Raji (cell line): ENCODE data around the gene SREK1.

Experiments
- POLR2A ChIP-seq: IDR thresholded peaks from 2 replicates; pipeline ENCODE4 v1.6.1; 2011; ENCODE audit warnings: low read depth, low read length, control low read depth; ENCODE audit not compliant: insufficient read depth

Gene SREK1

GRCh38 chr5:66144074-66144833 is at the start of gene SREK1:
SREK1 (plus strand) TSS chr5:66144300; CDS start chr5:66144377, 77 bp downstream.
- TF ChIP-seq POLR2A, result peak; percentile 77

GRCh38 chr5:66100851-66101250 is 43.2 kb upstream of the SREK1 start:
- no peak for TF ChIP-seq POLR2A

GRCh38 chr5:66113160-66113559 is 30.9 kb upstream of the SREK1 start:
- no peak for TF ChIP-seq POLR2A

GRCh38 chr5:66118304-66118703 is 25.8 kb upstream of the SREK1 start:
- TF ChIP-seq POLR2A, result no peak

GRCh38 chr5:66122379-66123034 is 21.6 kb upstream of the SREK1 start:
- TF ChIP-seq POLR2A, result no peak

GRCh38 chr5:66129144-66129543 is 15.0 kb upstream of the SREK1 start:
- no peak for TF ChIP-seq POLR2A

GRCh38 chr5:66130493-66130892 is 13.6 kb upstream of the SREK1 start:
- no peak for TF ChIP-seq POLR2A

GRCh38 chr5:66134407-66134861 is 9.7 kb upstream of the SREK1 start:
- TF ChIP-seq POLR2A, result no peak

- no peak for TF ChIP-seq POLR2A
These were observed 8.0 kb upstream of the SREK1 start for GRCh38 chr5:66136053-66136452.

GRCh38 chr5:66138637-66139317 is 5.3 kb upstream of the SREK1 start:
- no peak for TF ChIP-seq POLR2A

- no peak for TF ChIP-seq POLR2A
These were observed 4.8 kb upstream of the SREK1 start for GRCh38 chr5:66139318-66139712.

GRCh38 chr5:66142417-66142816 is 1.7 kb upstream of the SREK1 start:
- TF ChIP-seq POLR2A, result no peak

- TF ChIP-seq POLR2A, result no peak
These were observed 527 bp upstream of the SREK1 start for GRCh38 chr5:66143473-66144073.

- 0 out of 2 replicates have a peak, but pooled peaks have one; percentile 35 for TF ChIP-seq POLR2A
These were observed 812 bp downstream of the SREK1 start for GRCh38 chr5:66144834-66145390.

GRCh38 chr5:66145737-66146136 is 1.6 kb downstream of the SREK1 start:
- no peak for TF ChIP-seq POLR2A

GRCh38 chr5:66149950-66150349 is 5.8 kb downstream of the SREK1 start:
- no peak for TF ChIP-seq POLR2A

- no peak for TF ChIP-seq POLR2A
These were observed 6.9 kb downstream of the SREK1 start for GRCh38 chr5:66151030-66151429.
